Left kidney (tissue), 2 donors: ENCODE measurements around the gene MAP7. TPM values are rescaled to one million over a fixed set of nuclear protein-coding genes. Genes with fewer than 3 reads are reported as not detected.
"Not testable (repeated sequence)": the region's sequence is repeated elsewhere in the genome, so short reads cannot be mapped to it uniquely, and the experiment has no call there.

Experiments
- DNase-seq: peaks from one replicate; pipeline ENCODE4 v3.0.0-alpha.2; 2013
- polyA plus RNA-seq: library from polyadenylated mRNA; unstranded; fragments of 120-200 nt; gene quantifications from one replicate; pipeline ENCODE4 v1.2.1, GENCODE V29; 2013; ENCODE audit not compliant: insufficient read length

Gene MAP7
- polyA plus RNA-seq, 1 donor = 35.3 TPM

GRCh38 chr6:136337606-136338005 is 212.6 kb downstream of the MAP7 start:
- no peak for DNase-seq

GRCh38 chr6:136337121-136337520 is 213.1 kb downstream of the MAP7 start:
- no peak for DNase-seq

GRCh38 chr6:136335736-136336363 is 214.4 kb downstream of the MAP7 start:
- no peak for DNase-seq

GRCh38 chr6:136334853-136335252 is 215.4 kb downstream of the MAP7 start:
- no peak for DNase-seq

- no peak for DNase-seq
These were observed 215.8 kb downstream of the MAP7 start for GRCh38 chr6:136334465-136334846.

GRCh38 chr6:136333824-136334464 is 216.3 kb downstream of the MAP7 start:
- DNase-seq = no peak

- no peak for DNase-seq
These were observed 218.8 kb downstream of the MAP7 start for GRCh38 chr6:136331461-136331860.

- DNase-seq = no peak
These were observed 219.6 kb downstream of the MAP7 start for GRCh38 chr6:136330634-136331033.

- no peak for DNase-seq
These were observed 224.1 kb downstream of the MAP7 start for GRCh38 chr6:136326038-136326553.

- DNase-seq = no peak
These were observed 225.4 kb downstream of the MAP7 start for GRCh38 chr6:136324686-136325380.

GRCh38 chr6:136323431-136324112 is 226.7 kb downstream of the MAP7 start:
- DNase-seq = no peak

- DNase-seq = no peak
These were observed 230.5 kb downstream of the MAP7 start for GRCh38 chr6:136319732-136320131.

- no peak for DNase-seq
These were observed 231.5 kb downstream of the MAP7 start for GRCh38 chr6:136318676-136319075.

- no peak for DNase-seq
These were observed 232.3 kb downstream of the MAP7 start for GRCh38 chr6:136317971-136318370.

- peak; percentile 74 for DNase-seq
These were observed 233.1 kb downstream of the MAP7 start for GRCh38 chr6:136317021-136317694.

GRCh38 chr6:136315594-136315993 is 234.6 kb downstream of the MAP7 start:
- DNase-seq = no peak

GRCh38 chr6:136312975-136313374 is 237.2 kb downstream of the MAP7 start:
- DNase-seq = no peak

GRCh38 chr6:136309729-136310311 is 240.4 kb downstream of the MAP7 start:
- DNase-seq = no peak

- no peak for DNase-seq
These were observed 241.1 kb downstream of the MAP7 start for GRCh38 chr6:136309171-136309570.

- not testable (repeated sequence) for DNase-seq
These were observed 241.8 kb downstream of the MAP7 start for GRCh38 chr6:136308469-136308868.

- no peak for DNase-seq
These were observed 242.9 kb downstream of the MAP7 start for GRCh38 chr6:136307351-136307750.

GRCh38 chr6:136306466-136306865 is 243.8 kb downstream of the MAP7 start:
- no peak for DNase-seq
